ENCODE data around the gene QKI.

DNA sequence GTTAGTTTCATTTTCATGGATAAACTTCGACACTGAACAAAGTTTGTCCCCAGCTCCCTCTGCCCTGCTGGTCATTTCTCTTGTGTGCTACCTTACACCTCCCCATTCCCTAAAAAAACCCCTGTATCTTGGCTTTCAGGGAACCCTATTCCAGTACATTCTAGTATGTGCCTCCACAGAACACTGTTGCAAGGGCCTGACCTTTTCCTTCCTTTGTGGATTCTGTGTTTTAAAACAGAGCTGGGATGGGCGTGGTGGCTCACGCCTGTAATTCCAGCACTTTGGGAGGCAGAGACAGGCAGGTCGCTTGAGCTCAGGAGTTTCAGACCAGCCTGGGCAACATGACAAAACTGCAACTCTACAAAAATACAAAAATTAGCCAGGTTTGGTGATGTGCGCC lies 20.6 kb upstream of the QKI start:
- TF ChIP-seq POLR2A (IDR thresholded peaks at IDR 0.05), result no peak
- TF ChIP-seq, protein P1, sequence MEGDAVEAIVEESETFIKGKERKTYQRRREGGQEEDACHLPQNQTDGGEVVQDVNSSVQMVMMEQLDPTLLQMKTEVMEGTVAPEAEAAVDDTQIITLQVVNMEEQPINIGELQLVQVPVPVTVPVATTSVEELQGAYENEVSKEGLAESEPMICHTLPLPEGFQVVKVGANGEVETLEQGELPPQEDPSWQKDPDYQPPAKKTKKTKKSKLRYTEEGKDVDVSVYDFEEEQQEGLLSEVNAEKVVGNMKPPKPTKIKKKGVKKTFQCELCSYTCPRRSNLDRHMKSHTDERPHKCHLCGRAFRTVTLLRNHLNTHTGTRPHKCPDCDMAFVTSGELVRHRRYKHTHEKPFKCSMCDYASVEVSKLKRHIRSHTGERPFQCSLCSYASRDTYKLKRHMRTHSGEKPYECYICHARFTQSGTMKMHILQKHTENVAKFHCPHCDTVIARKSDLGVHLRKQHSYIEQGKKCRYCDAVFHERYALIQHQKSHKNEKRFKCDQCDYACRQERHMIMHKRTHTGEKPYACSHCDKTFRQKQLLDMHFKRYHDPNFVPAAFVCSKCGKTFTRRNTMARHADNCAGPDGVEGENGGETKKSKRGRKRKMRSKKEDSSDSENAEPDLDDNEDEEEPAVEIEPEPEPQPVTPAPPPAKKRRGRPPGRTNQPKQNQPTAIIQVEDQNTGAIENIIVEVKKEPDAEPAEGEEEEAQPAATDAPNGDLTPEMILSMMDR (IDR thresholded peaks at IDR 0.05), result no peak

All from breast epithelium (tissue), 3 donors.